ENCODE results near the gene ARMS2.

Gene ARMS2

DNA sequence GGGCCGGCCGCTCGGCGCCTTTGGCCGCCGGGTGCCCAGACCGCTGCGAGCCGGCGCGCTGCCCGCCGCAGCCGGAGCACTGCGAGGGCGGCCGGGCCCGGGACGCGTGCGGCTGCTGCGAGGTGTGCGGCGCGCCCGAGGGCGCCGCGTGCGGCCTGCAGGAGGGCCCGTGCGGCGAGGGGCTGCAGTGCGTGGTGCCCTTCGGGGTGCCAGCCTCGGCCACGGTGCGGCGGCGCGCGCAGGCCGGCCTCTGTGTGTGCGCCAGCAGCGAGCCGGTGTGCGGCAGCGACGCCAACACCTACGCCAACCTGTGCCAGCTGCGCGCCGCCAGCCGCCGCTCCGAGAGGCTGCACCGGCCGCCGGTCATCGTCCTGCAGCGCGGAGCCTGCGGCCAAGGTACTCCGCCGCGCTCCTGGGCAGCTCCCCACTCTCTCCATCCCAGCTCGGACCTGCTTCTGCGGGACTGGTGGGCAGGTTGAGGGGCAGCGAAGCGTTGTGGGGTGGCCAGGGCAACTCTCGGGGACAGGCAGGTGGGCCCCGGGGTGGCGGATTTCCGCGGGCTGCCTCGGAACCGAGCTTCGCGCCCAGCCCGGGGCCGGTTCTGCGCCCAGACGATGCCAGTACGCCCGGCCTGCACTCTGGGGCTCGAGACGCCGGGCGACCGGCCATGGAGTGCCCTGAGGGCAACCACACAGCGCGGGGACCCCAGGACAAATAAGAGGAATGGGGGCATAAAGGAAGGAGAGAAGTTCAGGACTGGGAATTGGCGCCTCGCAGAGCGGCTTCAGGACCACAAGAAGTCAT lies 7.5 kb downstream of the ARMS2 start:
- no peak for DNase-seq (ENCODE audit: extremely low read depth, low read depth)
- no peak for TF ChIP-seq CTCF (IDR thresholded peaks at IDR 0.05; ENCODE audit: low read depth, low read length)

DNA sequence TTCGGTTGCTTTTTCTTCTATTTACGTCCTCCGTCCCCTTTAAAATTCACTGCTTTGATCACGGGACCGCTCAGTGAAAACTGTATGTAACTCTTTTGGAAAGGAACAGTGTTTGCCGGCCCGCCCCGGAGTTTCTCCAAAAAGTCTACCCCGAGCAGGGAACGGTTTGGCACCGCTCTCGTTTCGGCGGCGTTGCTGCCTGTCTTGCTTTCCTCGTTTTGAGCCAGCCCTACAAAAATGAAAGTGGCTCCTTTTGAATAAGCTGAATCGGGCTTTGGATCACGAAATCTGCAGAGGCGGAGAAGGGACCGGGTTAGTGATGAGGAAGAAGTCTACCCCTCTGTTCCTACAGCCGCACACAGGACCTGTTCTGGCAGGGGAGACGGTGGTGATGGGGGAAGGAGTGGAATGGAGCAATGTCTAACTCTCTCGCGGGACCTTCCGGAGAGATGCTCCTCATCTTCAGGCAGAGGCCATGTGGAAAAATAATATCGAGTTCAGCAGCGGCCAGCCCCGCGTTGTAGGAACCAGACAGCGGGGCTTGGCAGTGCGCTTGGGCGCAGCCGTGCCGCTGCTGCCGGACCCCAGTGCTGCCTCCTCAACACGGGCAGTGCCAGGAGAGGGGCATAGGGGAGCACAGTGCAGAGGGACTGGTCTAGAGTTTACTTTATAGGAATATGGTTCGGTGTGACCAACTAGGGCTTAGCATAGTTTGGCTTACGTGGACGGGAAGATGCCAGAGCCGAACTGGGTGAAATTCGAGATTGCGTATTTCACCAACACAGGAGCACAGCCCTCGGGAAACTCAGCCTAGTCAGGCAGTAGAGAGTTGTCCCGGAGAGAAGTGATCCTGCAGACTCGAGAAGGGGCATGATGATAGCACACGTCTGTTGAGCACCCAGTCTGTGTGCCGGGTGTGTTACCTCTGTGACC lies 8.3 kb downstream of the ARMS2 start:
- TF ChIP-seq CTCF (IDR thresholded peaks at IDR 0.05; ENCODE audit: low read depth, low read length) = no peak
- DNase-seq (ENCODE audit: extremely low read depth, low read depth) = no peak

GRCh38 chr10:122463466-122464249 lies 9.2 kb downstream of the ARMS2 start:
- no peak for TF ChIP-seq CTCF (IDR thresholded peaks at IDR 0.05; ENCODE audit: low read depth, low read length)

GRCh38 chr10:122464250-122464510 lies 9.7 kb downstream of the ARMS2 start:
- DNase-seq (ENCODE audit: extremely low read depth, low read depth) = no peak
- no peak for TF ChIP-seq CTCF (IDR thresholded peaks at IDR 0.05; ENCODE audit: low read depth, low read length)

More at GRCh38 chr10:122463466-122464249, 9.2 kb downstream of the ARMS2 start:
- DNase-seq (ENCODE audit: extremely low read depth, low read depth) = no peak

- no peak for TF ChIP-seq CTCF (IDR thresholded peaks at IDR 0.05; ENCODE audit: low read depth, low read length)
- no peak for DNase-seq (ENCODE audit: extremely low read depth, low read depth)
Observed at GRCh38 chr10:122464586-122464985, 10.1 kb downstream of the ARMS2 start.

DNA sequence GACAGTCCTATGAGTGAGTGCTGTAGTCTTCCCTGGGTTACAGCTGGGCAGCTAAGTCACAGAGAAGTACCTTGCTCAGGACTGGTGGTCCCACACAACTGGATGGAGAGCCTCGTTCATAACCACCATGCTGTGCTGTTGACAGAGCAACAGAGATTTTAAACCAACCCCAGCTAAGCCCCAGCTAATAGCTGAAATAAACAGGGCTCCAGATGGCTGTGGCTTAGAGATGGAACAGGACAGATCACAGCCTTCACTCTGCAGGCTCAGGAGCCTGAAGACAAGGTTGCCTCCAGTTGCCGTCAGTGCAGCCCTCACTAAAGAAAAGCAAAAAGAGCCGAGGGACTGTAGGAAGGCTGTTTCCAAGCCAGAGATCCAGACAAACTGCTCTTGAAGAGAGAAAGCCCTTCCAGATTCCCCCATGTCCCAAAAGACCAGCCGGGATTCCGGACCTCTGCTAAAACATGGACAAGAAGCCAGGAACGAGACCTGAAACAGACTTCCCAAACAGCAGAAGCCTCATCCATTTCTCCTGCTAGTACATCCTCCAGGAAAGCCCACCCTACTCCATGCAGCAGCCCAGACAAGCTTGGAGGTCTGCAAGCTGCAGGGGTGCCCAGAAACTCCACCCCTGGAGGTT lies 11.1 kb downstream of the ARMS2 start:
- DNase-seq (ENCODE audit: extremely low read depth, low read depth) = no peak
- TF ChIP-seq CTCF (IDR thresholded peaks at IDR 0.05; ENCODE audit: low read depth, low read length) = no peak
